Adipocyte (in vitro differentiated cells): Measurements from ENCODE around the gene APOH.

Experiments
- DNase-seq: peaks from one replicate; pipeline ENCODE4 v3.0.0-alpha.2; 2015; ENCODE audit warnings: low read depth
- H3K27me3 ChIP-seq: replicated peaks from 2 replicates; pipeline ENCODE4 v1.7.0; 2013; ENCODE audit warnings: mild to moderate bottlenecking, low read length, moderate library complexity; ENCODE audit not compliant: control insufficient read depth, insufficient read depth
- H3K36me3 ChIP-seq: 2 replicates; pipeline ENCODE4 v1.7.0; 2013; ENCODE audit warnings: low read length, mild to moderate bottlenecking, moderate library complexity; ENCODE audit not compliant: control insufficient read depth, insufficient read depth, severe bottlenecking
- H3K4me1 ChIP-seq: 2 replicates; pipeline ENCODE4 v1.7.0; 2013; ENCODE audit warnings: mild to moderate bottlenecking, low read length, moderate library complexity; ENCODE audit not compliant: control insufficient read depth, insufficient read depth
- H3K4me3 ChIP-seq: 2 replicates; pipeline ENCODE4 v1.7.0; 2013; ENCODE audit warnings: mild to moderate bottlenecking, low read length, moderate library complexity
- H3K9ac ChIP-seq: 2 replicates; pipeline ENCODE4 v1.7.0; 2013; ENCODE audit warnings: mild to moderate bottlenecking, low read length, moderate library complexity
- H3K9me3 ChIP-seq: 2 replicates; pipeline ENCODE4 v1.7.0; 2013; ENCODE audit warnings: mild to moderate bottlenecking, low read length, moderate library complexity; ENCODE audit not compliant: control insufficient read depth

APOH gene

GRCh38 chr17:66233023-66233753 lies 4.0 kb upstream of the APOH start:
- Histone ChIP-seq H3K9me3 (no peaks in the 10 kb centered on the region), H3K36me3 (no peaks in the 10 kb centered on the region), H3K4me3 (no peak overlapping the region), H3K4me1 (peaks cover 15% of the 10 kb centered on the region), H3K27me3 (no peaks in the 10 kb centered on the region), H3K9ac (no peak overlapping the region)
- DNase-seq = no peak

- peak overlapping the region; percentile 11 for H3K4me3 ChIP-seq
- no peak overlapping the region for H3K9ac ChIP-seq
- DNase-seq = peak; percentile 47
- H3K27me3 ChIP-seq = no peaks in the 10 kb centered on the region
- no peaks in the 10 kb centered on the region for H3K9me3 ChIP-seq
- H3K4me1 ChIP-seq = peaks cover 15% of the 10 kb centered on the region
- no peaks in the 10 kb centered on the region for H3K36me3 ChIP-seq
Observed at GRCh38 chr17:66230922-66231591, 1.8 kb upstream of the APOH start.

- Histone ChIP-seq H3K27me3 (no peaks in the 10 kb centered on the region), H3K4me3 (no peak overlapping the region), H3K9me3 (no peaks in the 10 kb centered on the region), H3K9ac (no peak overlapping the region), H3K4me1 (peaks cover 15% of the 10 kb centered on the region), H3K36me3 (no peaks in the 10 kb centered on the region)
- no peak for DNase-seq
Observed at GRCh38 chr17:66229783-66230538, 746 bp upstream of the APOH start.

GRCh38 chr17:66227212-66228045 lies 1.8 kb downstream of the APOH start:
- Histone ChIP-seq H3K9ac (no peak overlapping the region), H3K36me3 (no peaks in the 10 kb centered on the region), H3K4me1 (peaks cover 15% of the 10 kb centered on the region), H3K9me3 (no peaks in the 10 kb centered on the region), H3K4me3 (no peak overlapping the region), H3K27me3 (no peaks in the 10 kb centered on the region)
- no peak for DNase-seq

- H3K36me3 ChIP-seq = no peaks in the 10 kb centered on the region
- H3K9me3 ChIP-seq = no peaks in the 10 kb centered on the region
- no peak overlapping the region for H3K9ac ChIP-seq
- H3K4me1 ChIP-seq = no peaks in the 10 kb centered on the region
- DNase-seq = no peak
- H3K4me3 ChIP-seq = no peak overlapping the region
- H3K27me3 ChIP-seq = peaks cover 10% of the 10 kb centered on the region
Observed at GRCh38 chr17:66222798-66223350, 6.3 kb downstream of the APOH start.

- no peak overlapping the region for H3K9ac ChIP-seq
- H3K9me3 ChIP-seq = no peaks in the 10 kb centered on the region
- H3K4me3 ChIP-seq = no peak overlapping the region
- no peaks in the 10 kb centered on the region for H3K4me1 ChIP-seq
- DNase-seq = no peak
- no peaks in the 10 kb centered on the region for H3K36me3 ChIP-seq
- H3K27me3 ChIP-seq = peaks cover 10% of the 10 kb centered on the region
Observed at GRCh38 chr17:66221755-66222530, 7.3 kb downstream of the APOH start.

- H3K4me1 ChIP-seq = no peaks in the 10 kb centered on the region
- no peak overlapping the region for H3K9ac ChIP-seq
- DNase-seq = no peak
- no peaks in the 10 kb centered on the region for H3K36me3 ChIP-seq
- H3K9me3 ChIP-seq = no peaks in the 10 kb centered on the region
- H3K27me3 ChIP-seq = peaks cover 10% of the 10 kb centered on the region
- no peak overlapping the region for H3K4me3 ChIP-seq
Observed at GRCh38 chr17:66221343-66221742, 7.9 kb downstream of the APOH start.

- Histone ChIP-seq H3K9me3 (no peaks in the 10 kb centered on the region), H3K4me3 (no peak overlapping the region), H3K36me3 (no peaks in the 10 kb centered on the region), H3K9ac (no peak overlapping the region), H3K27me3 (peaks cover 17% of the 10 kb centered on the region), H3K4me1 (no peaks in the 10 kb centered on the region)
- DNase-seq = no peak
Observed at GRCh38 chr17:66220079-66220835, 9.0 kb downstream of the APOH start.

- no peak for DNase-seq
- H3K4me1 ChIP-seq = no peaks in the 10 kb centered on the region
- H3K4me3 ChIP-seq = no peak overlapping the region
Observed at GRCh38 chr17:66215529-66215911, 13.7 kb downstream of the APOH start.

More at GRCh38 chr17:66215529-66215911, 13.7 kb downstream of the APOH start:
- Histone ChIP-seq H3K36me3 (no peaks in the 10 kb centered on the region), H3K27me3 (peaks cover 23% of the 10 kb centered on the region), H3K9me3 (no peaks in the 10 kb centered on the region), H3K9ac (no peak overlapping the region)
